Endothelial cell of hepatic sinusoid (primary cell): Measurements from ENCODE around the gene B4GALNT4.
"Not testable (repeated sequence)": the region's sequence is repeated elsewhere in the genome, so short reads cannot be mapped to it uniquely, and the experiment has no call there.

Experiments used
- in situ Hi-C: cut with HindIII; loops from 2 replicates; pipeline ENCODE4 v1.10.0; 2017; ENCODE audit warnings: low sequenced_read_pairs

B4GALNT4 gene

GRCh38 chr11:405954-406795, 36.9 kb downstream of the B4GALNT4 start:
- in situ Hi-C loops, result no loop called here

GRCh38 chr11:406796-407650, 37.7 kb downstream of the B4GALNT4 start:
- in situ Hi-C loops, result no loop called here

DNA sequence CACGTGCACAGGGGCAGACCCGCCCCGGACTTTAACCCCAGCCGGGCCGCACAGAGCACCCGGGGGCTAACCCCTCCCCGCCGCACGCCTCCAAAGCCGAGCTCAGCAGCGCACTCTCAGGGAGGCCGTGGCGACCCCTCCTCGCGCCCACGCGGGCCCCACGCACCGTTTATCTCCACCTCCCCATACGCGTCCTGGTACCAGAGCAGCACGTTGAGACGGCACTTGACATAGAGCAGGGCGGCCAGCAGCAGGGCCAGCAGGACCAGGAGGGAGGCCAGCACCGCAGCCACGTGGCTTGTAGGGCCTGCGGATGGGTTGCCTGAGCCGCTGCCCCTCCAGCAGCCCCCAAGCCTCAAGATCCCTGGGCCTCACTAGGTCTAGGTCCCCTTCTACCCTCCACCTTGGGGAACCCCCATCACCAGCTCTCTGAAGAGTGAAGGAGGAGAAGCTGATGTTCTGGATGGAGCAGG, 38.4 kb downstream of the B4GALNT4 start:
- in situ Hi-C loops, result no loop called here

DNA sequence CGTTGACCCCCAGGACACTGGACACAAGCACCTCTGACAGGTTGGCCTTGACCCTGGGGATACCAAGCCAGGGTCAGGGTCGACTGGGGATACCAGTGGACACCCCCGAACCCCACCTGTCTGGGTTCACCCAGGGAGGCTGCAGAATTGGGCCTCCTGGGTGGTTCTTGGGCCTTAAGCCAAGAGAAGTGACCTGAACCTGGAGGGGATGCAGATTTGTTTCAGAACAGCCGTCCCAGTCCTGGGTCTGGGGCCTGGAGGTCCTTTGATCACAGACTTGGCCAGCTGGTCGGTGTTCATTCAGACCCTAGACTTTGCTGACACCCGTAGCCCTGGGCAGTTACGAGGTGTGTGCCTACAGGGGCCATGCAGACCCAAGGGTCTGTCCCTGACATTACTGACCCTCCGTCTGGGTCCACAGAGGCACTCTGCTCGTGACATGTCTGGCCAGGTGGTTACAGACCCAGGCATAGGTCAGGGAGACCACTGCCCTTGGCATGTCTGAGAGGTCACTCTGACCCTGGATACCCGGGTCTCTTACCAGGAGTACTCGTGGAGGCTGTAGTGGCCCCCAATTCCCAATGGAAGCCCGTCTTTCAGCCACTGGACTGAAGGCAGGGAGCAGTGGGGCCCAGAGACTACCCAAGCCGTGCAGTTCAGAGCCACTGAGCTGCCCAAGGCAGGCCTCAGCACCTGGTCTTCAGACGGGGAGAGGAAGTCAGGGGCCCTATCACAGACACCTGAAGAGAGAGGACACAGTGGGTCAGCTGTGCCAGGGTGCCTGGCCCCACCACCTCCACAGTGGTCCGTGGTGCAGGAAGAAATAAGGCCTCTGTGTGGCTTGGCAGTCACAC, 39.1 kb downstream of the B4GALNT4 start:
- in situ Hi-C loops, result no loop called here

- in situ Hi-C loops, result no loop called here
Observed at GRCh38 chr11:409008-409599, 39.8 kb downstream of the B4GALNT4 start.

DNA sequence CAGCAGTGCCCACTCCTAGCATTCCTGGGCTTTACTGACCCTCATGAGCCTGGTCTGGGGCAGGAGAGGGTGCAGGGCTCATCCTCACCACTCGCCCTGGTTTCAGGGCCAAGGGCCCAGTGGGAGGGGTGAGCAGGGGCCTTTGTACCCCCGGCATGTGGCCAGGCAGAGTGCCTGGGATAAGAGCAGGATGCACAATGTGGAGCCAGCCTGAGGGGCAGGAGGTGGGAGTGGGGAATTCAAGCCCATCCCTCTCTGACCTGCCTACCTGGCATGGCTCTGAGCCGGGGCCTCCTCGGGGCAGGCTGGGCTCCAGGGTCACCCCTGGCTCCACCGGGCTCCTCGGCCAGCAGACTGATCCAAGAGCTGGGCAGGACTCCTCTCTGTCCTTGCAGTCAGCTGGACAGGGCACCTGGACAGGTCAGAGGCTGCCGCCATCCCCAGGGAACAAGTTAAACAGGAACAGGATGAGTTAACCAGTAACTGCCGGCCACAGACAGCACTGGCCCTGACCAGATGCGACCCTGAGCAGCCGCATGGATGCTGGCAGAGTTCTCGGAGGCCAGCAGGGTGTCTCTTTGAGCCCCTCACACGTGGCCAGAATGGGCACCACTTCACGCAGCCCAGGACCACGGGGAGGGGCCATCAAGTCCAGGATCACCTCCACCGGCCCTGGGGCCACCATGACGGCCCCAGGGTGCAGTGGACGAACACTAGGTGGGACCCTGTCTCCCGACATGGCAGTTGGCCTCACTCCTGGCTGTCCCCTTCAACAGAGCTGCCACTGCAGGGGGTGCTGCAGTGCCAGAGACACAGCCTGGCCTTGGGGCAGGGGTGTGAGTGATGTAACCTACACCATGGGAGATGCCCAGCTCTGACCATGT, 40.5 kb downstream of the B4GALNT4 start:
- in situ Hi-C loops, result no loop called here

DNA sequence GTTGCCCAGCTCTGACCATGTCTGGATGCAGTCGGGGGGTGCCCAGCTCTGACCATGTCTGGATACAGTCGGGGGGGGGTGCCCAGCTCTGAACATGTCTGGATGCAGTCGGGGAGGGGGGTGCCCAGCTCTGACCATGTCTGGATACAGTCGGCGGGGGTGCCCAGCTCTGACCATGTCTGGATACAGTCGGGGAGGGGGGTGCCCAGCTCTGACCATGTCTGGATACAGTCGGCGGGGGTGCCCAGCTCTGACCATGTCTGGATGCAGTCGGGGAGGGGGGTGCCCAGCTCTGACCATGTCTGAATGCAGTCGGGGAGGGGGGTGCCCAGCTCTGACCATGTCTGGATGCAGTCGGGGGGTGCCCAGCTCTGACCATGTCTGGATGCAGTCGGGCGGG, 41.4 kb downstream of the B4GALNT4 start:
- in situ Hi-C loops, result not testable (repeated sequence)

- in situ Hi-C loops, result not testable (repeated sequence)
Observed at GRCh38 chr11:411520-411919, 42.2 kb downstream of the B4GALNT4 start.

DNA sequence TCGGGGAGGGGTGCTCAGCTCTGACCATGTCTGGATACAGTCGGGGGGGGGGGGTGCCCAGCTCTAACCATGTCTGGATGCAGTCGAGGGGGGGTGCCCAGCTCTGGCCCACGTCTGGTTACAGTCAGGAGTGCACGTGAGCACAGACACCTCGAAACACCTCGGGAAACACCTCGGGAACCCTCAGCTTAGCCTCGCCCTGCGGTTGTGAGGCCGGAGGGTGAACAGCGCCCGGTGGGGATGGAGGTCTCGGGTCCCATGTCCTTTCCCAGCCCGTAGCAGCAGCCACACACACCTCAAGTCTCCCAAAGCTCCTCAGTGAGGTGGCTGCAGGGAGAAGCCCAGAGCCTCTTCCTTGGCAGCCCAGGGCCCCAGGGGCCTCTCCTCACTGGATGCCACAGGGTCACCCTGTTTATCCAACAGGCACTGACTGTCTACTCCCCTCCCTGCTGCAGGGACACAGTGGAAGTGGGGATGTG, 43.4 kb downstream of the B4GALNT4 start:
- in situ Hi-C loops, result no loop called here

GRCh38 chr11:413120-414081, 44.1 kb downstream of the B4GALNT4 start:
- in situ Hi-C loops, result no loop called here

- in situ Hi-C loops, result no loop called here
Observed at GRCh38 chr11:414318-414857, 45.1 kb downstream of the B4GALNT4 start.

DNA sequence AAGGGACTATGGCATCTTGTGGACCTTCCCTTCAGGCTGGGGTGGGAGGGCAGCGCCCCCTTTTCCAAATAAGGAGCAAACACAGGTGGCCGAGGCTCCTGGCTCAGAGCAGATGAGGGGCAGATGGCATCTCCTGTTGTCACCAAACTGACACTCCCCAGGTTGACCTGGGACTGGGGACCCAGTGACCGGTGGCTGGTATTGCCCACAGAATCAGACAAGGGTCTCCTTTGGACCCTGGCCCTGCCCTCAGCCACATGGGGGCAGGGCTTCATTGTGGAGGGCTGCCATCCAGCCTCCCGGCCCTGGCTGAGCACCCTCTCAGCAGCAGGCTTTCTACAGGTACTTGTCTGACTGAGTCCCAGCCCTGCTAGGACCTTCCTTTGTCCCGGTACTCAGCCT, 46.3 kb downstream of the B4GALNT4 start:
- in situ Hi-C loops, result no loop called here

DNA sequence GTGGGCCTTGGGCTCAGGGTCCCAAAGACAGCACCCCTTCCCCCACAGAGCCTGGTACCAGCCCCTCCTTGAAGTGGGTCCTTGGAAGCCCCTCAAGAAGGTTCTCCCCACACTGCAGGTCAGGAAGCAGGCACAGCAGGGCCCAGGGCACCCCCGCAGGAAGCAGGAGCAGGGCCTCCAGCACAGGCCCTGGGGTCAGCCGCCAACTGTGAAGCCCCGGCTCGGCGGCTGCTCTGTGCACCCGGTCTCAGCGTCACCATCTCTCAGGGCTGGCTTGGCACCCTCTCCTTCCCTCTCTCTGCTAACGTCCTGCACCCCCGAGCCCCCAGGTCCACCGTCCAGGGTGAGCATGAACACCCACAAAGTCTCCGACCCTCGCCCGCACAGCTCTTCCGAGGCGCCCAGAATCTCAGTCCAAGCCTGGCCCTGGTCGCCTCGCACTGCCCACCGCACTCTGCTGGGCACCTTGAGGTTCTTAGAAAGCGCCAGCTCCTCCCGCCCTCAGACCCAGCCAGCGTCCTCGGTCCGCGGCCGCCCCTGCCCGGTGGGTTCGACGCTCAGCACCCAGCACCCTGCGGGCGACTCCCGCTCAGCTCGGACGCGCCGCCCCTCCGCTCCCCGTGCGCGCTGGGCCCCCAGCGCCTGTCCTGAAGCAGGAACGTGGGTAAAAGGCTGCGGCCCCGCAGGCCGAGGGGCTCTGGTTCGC, 46.9 kb downstream of the B4GALNT4 start:
- in situ Hi-C loops, result no loop called here

DNA sequence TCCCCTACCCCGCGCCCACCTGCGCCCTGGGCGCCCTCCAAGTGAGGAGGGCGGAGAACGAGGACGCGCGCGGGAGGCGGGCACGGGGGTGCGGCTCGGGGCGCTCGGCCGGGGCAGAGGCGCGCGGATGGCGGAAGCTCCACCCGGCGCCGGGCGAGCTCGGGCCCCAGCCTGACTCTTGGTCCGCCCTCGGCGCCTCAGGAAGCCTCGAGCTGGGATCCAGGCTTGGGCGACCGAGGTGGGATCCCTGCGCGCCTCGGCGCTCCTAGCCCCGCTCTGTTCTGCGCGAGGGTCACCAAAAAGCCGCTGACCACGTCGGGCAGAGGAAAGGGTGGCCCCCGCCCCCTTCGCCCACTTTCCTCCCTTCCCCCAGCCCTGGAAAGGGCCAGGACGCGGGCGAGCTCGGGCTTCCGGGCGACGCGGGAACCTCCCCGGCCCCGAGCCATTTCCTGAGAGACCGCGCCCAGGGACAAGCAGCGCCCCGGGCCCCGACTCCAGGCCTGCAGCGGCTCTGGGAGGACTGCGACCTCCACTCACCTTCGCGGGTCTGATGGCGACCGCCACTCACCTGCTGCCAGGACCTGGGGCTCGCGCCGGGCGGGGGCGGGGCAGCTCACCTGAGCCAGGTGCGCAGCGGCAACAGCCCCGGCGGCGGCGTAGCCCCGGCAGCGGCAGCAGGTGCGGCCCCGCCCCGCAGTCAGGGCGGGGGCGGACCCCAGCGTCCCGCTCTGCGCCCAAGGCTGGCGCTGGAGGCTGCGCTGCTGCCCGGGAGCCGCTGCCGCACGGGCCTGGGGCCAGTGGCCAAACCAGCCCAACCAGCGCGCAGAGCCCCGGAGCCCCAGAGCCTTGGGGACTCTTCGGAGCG, 47.7 kb downstream of the B4GALNT4 start:
- in situ Hi-C loops, result no loop called here

GRCh38 chr11:417652-418342, 48.5 kb downstream of the B4GALNT4 start:
- in situ Hi-C loops, result no loop called here
